ENCODE data around the gene VARS1.

DNA sequence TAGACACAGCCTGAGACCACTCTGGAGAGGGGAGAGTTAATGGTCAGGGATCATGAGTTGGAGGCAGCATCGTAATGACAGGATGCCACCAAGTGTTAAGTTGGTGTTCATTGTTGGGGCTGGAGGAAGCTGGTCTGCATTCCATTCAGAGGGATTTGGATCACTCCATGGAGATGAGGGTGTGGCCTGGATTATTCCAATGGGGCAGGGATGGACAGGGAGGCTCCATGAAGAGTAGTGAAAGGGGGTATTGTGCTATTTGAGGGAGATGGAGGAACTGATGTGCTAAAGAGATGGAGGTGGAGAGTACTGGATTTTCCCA lies 32.0 kb downstream of the VARS1 start:
- TF ChIP-seq MAX (IDR thresholded peaks at IDR 0.05) (no peak), JUN (IDR thresholded peaks at IDR 0.05) (no peak), JUNB (IDR thresholded peaks at IDR 0.05) (no peak), CTCF (IDR thresholded peaks at IDR 0.05) (no peak), POLR2A (IDR thresholded peaks at IDR 0.05; ENCODE audit: low read length) (no peak), MAFK (IDR thresholded peaks at IDR 0.05; ENCODE audit: partially characterized antibody) (no peak), BHLHE40 (IDR thresholded peaks at IDR 0.05; ENCODE audit: low read depth, low read length) (no peak)

All from A549 (cell line).